Measurements from ENCODE around the gene HAPLN3.

DNA sequence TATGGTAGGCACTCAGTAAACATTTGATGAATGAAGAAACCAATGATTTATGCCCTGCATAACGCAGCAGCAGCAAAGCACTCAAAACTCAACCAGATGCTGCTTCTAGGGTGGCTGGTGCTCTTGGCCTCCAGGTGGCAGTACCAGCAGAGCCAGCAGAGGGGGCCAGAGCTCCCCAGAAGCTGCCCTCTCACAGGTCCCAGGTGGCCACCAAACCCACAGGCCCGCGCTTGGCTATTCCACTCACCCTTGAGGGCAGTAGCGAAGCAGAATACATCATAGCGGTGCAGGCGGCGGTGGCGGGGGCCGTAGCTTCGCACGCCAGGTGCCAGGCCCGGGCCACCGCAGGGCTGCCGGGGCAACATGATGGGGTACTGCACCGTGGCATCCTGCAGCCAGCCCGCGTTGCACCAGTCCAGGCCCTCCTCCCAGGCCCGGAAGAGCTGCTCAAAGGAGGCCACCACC lies 16.6 kb downstream of the HAPLN3 start:
- TF ChIP-seq, protein P1, sequence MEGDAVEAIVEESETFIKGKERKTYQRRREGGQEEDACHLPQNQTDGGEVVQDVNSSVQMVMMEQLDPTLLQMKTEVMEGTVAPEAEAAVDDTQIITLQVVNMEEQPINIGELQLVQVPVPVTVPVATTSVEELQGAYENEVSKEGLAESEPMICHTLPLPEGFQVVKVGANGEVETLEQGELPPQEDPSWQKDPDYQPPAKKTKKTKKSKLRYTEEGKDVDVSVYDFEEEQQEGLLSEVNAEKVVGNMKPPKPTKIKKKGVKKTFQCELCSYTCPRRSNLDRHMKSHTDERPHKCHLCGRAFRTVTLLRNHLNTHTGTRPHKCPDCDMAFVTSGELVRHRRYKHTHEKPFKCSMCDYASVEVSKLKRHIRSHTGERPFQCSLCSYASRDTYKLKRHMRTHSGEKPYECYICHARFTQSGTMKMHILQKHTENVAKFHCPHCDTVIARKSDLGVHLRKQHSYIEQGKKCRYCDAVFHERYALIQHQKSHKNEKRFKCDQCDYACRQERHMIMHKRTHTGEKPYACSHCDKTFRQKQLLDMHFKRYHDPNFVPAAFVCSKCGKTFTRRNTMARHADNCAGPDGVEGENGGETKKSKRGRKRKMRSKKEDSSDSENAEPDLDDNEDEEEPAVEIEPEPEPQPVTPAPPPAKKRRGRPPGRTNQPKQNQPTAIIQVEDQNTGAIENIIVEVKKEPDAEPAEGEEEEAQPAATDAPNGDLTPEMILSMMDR (conservative IDR thresholded peaks at IDR 0.05; ENCODE audit: low read length), result peak; percentile 86
- no peak for TF ChIP-seq EZH2phosphoT487 (IDR thresholded peaks at IDR 0.05; ENCODE audit: borderline replicate concordance)
